ENCODE results near the gene ENTPD7. TPM values are rescaled to one million over a fixed set of nuclear protein-coding genes. Genes with fewer than 3 reads are reported as not detected.
A peak's percentile ranks its signal among the peaks of the same experiment; 100 is the strongest.

The ENTPD7 gene, protein sequence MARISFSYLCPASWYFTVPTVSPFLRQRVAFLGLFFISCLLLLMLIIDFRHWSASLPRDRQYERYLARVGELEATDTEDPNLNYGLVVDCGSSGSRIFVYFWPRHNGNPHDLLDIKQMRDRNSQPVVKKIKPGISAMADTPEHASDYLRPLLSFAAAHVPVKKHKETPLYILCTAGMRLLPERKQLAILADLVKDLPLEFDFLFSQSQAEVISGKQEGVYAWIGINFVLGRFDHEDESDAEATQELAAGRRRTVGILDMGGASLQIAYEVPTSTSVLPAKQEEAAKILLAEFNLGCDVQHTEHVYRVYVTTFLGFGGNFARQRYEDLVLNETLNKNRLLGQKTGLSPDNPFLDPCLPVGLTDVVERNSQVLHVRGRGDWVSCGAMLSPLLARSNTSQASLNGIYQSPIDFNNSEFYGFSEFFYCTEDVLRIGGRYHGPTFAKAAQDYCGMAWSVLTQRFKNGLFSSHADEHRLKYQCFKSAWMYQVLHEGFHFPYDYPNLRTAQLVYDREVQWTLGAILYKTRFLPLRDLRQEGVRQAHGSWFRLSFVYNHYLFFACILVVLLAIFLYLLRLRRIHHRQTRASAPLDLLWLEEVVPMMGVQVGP
- 22.9 and 32.8 TPM in 2 replicates for total RNA-seq (ENCODE audit: low replicate concordance)
- long read RNA-seq, transcript ENTPD7-201 (13 exons, 3,550 nt) = major isoform, 28 of 40 reads
- long read RNA-seq, partial matches to known transcripts = 5 of 40 reads
- long read RNA-seq, other reads (novel, unspliced or antisense) = 7 of 40 reads

- Mint-ChIP-seq H3K4me3 (peak within 1 kb of the TSS; percentile 92), H3K4me1 (ENCODE audit: unreplicated experiment) (peaks cover 21% of the 10 kb centered on the region), H3K27ac (peak within 1 kb of the TSS; percentile 64), H3K9me3 (no peaks in the 10 kb centered on the region), H3K27me3 (peaks cover 25% of the 10 kb centered on the region), H3K36me3 (peaks cover 12% of the 10 kb centered on the region)
- DNase-seq (ENCODE audit: extremely low spot score, unreplicated experiment) = peak; percentile 94
- TF ChIP-seq, protein P1, sequence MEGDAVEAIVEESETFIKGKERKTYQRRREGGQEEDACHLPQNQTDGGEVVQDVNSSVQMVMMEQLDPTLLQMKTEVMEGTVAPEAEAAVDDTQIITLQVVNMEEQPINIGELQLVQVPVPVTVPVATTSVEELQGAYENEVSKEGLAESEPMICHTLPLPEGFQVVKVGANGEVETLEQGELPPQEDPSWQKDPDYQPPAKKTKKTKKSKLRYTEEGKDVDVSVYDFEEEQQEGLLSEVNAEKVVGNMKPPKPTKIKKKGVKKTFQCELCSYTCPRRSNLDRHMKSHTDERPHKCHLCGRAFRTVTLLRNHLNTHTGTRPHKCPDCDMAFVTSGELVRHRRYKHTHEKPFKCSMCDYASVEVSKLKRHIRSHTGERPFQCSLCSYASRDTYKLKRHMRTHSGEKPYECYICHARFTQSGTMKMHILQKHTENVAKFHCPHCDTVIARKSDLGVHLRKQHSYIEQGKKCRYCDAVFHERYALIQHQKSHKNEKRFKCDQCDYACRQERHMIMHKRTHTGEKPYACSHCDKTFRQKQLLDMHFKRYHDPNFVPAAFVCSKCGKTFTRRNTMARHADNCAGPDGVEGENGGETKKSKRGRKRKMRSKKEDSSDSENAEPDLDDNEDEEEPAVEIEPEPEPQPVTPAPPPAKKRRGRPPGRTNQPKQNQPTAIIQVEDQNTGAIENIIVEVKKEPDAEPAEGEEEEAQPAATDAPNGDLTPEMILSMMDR (conservative IDR thresholded peaks at IDR 0.05) = peak; percentile 63
Measured at GRCh38 chr10:99659031-99659867, at the start of gene ENTPD7. ENTPD7 (plus strand) TSS chr10:99659509; CDS start chr10:99659957, 448 bp downstream.

GRCh38 chr10:99610221-99610620 lies 49.1 kb upstream of the ENTPD7 start:
- H3K4me1 Mint-ChIP-seq (ENCODE audit: unreplicated experiment) = peaks cover 5% of the 10 kb centered on the region
- H3K9me3 Mint-ChIP-seq = no peaks in the 10 kb centered on the region
- DNase-seq (ENCODE audit: extremely low spot score, unreplicated experiment) = no peak
- no peak overlapping the region for H3K27ac Mint-ChIP-seq
- H3K36me3 Mint-ChIP-seq = no peaks in the 10 kb centered on the region
- TF ChIP-seq, protein P1 (conservative IDR thresholded peaks at IDR 0.05) = no peak
- H3K27me3 Mint-ChIP-seq = no peaks in the 10 kb centered on the region
- no peak overlapping the region for H3K4me3 Mint-ChIP-seq

DNA sequence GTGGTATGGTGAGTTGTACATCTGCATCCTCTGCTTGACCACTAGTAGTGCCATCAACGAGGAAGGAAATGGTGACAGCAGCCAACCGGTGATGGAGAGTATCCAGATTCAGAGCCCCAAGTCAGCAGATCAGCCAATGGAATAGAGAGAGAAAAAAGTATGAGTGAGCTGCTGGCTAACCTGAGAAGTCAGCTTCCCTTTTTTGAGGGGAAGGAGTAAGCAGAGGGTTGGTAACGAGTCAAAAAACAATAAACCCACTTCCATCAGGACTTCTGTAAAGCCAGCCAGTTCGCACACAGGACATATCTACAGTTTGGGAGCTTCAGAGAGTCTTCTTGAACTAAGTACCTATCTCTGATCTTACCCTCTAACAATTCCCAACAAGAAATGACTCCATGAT lies 48.0 kb upstream of the ENTPD7 start:
- Mint-ChIP-seq H3K9me3 (no peaks in the 10 kb centered on the region), H3K4me3 (no peak overlapping the region), H3K36me3 (no peaks in the 10 kb centered on the region), H3K27me3 (no peaks in the 10 kb centered on the region), H3K27ac (no peak overlapping the region), H3K4me1 (ENCODE audit: unreplicated experiment) (peaks cover 5% of the 10 kb centered on the region)
- TF ChIP-seq, protein P1 (conservative IDR thresholded peaks at IDR 0.05) = no peak
- no peak for DNase-seq (ENCODE audit: extremely low spot score, unreplicated experiment)

DNA sequence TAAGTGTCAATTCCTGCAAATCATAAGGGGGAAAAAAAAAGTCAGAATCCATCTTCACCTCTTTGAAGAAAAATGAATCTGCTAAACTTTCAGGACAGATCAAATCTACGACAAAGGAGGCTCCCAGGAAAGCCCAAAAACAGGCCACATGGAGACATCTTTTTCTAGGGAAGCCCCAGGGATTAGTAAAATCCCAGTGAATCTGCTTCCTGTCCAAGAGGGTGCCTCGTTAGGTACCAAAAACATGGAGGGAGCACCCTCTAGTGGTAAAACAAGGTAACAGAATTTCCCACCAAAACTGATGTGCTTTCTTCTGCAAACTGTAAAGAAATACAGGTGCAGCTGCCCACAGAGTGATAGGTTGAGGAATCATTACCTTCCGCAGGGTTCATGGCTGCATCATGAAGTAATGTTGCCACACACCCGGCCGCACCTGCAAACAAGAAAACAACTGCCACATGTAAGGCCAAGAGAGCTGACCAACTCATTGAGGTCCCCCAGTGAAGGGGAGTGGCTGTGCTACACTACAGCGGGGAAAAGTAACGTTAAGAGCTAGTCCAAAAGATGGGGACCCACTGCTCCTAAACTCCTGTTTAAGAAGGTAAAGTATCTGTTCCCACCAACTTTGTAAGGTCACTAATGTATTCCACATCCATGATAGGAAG lies 47.0 kb upstream of the ENTPD7 start:
- H3K27ac Mint-ChIP-seq = no peak overlapping the region
- H3K4me1 Mint-ChIP-seq (ENCODE audit: unreplicated experiment) = peaks cover 12% of the 10 kb centered on the region
- no peaks in the 10 kb centered on the region for H3K36me3 Mint-ChIP-seq
- DNase-seq (ENCODE audit: extremely low spot score, unreplicated experiment) = no peak
- H3K9me3 Mint-ChIP-seq = no peaks in the 10 kb centered on the region
- TF ChIP-seq, protein P1 (conservative IDR thresholded peaks at IDR 0.05) = peak; percentile 91
- no peaks in the 10 kb centered on the region for H3K27me3 Mint-ChIP-seq
- H3K4me3 Mint-ChIP-seq = no peak overlapping the region

DNA sequence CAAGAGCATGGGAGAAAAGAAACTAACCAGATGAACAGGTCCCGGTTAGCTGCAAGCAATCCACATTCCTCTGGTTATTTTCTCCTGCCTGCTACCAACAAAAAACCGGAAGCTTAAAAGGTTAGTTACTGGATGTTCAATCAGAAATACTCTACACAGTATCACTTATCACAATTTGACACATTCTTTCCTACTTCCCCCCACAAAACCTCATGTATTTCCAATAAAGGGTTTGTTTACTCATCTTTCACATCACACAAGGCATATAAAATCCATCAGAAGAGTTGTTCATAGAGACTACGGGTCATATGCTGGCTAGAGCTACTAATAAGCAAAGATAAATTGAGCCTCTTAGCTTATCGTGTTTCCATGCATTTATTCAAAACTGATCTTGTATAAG lies 43.9 kb upstream of the ENTPD7 start:
- no peak overlapping the region for H3K4me3 Mint-ChIP-seq
- peaks cover 29% of the 10 kb centered on the region for H3K4me1 Mint-ChIP-seq (ENCODE audit: unreplicated experiment)
- H3K27me3 Mint-ChIP-seq = no peaks in the 10 kb centered on the region
- no peak for DNase-seq (ENCODE audit: extremely low spot score, unreplicated experiment)
- TF ChIP-seq, protein P1 (conservative IDR thresholded peaks at IDR 0.05) = no peak
- no peaks in the 10 kb centered on the region for H3K36me3 Mint-ChIP-seq
- no peaks in the 10 kb centered on the region for H3K9me3 Mint-ChIP-seq
- H3K27ac Mint-ChIP-seq = no peak overlapping the region

All from type B pancreatic cell (in vitro differentiated cells).